WERI-Rb-1 (cell line): ENCODE measurements around the gene NSUN4.
"Not testable (repeated sequence)": the region's sequence is repeated elsewhere in the genome, so short reads cannot be mapped to it uniquely, and the experiment has no call there.

Source experiments
- DNase-seq: peaks from one replicate; pipeline ENCODE4 v3.0.0-alpha.2; 2020
- H3K27ac ChIP-seq: fragments of 250-450 bp; sonication (Bioruptor Pico); 2 replicates; pipeline ENCODE4 v1.5.1; 2020; ENCODE audit warnings: mild to moderate bottlenecking, moderate library complexity
- H3K27me3 ChIP-seq: fragments of 250-450 bp; sonication (Bioruptor Pico); 2 replicates; pipeline ENCODE4 v1.5.1; 2021; ENCODE audit warnings: mild to moderate bottlenecking, low read depth, moderate library complexity; ENCODE audit not compliant: insufficient read depth, severe bottlenecking
- H3K36me3 ChIP-seq: fragments of 250-450 bp; sonication (Bioruptor Pico); 2 replicates; pipeline ENCODE4 v1.5.1; 2020; ENCODE audit warnings: mild to moderate bottlenecking, moderate library complexity
- H3K4me3 ChIP-seq: 2 replicates; pipeline ENCODE4 v1.5.1; 2011; ENCODE audit warnings: low read depth, mild to moderate bottlenecking, control low read depth, low read length
- H3K9me3 ChIP-seq: fragments of 250-450 bp; sonication (Bioruptor Pico); 2 replicates; pipeline ENCODE4 v1.5.1; 2021; ENCODE audit warnings: mild to moderate bottlenecking, moderate library complexity; ENCODE audit not compliant: severe bottlenecking
- CTCF ChIP-seq: IDR thresholded peaks from 2 replicates; pipeline ENCODE4 v1.5.1; 2011; ENCODE audit warnings: low read depth, mild to moderate bottlenecking, control low read depth, inconsistent platforms, low read length

The NSUN4 gene

GRCh38 chr1:46364612-46365011, 24.0 kb downstream of the NSUN4 start:
- DNase-seq: no peak
- no peak for TF ChIP-seq CTCF
- H3K27ac ChIP-seq: no peak overlapping the region

GRCh38 chr1:46365796-46366195, 25.2 kb downstream of the NSUN4 start:
- H3K9me3 ChIP-seq, H3K4me3 ChIP-seq, H3K27ac ChIP-seq, H3K27me3 ChIP-seq, H3K36me3 ChIP-seq: not testable (repeated sequence)
- DNase-seq: peak; percentile 41

More at GRCh38 chr1:46364612-46365011, 24.0 kb downstream of the NSUN4 start:
- Histone ChIP-seq H3K9me3 (no peaks in the 10 kb centered on the region), H3K27me3 (no peaks in the 10 kb centered on the region), H3K36me3 (peaks cover 5% of the 10 kb centered on the region; the same call in 1 of the 2 replicates), H3K4me3 (no peak overlapping the region)

- H3K36me3 ChIP-seq: no peaks in the 10 kb centered on the region
- DNase-seq: no peak
- H3K4me3 ChIP-seq: no peak overlapping the region
- no peaks in the 10 kb centered on the region for H3K9me3 ChIP-seq
- no peak overlapping the region for H3K27ac ChIP-seq
- no peak for TF ChIP-seq CTCF
- no peaks in the 10 kb centered on the region for H3K27me3 ChIP-seq
Measured at GRCh38 chr1:46367072-46367471, 26.5 kb downstream of the NSUN4 start.

- DNase-seq, H3K4me3 ChIP-seq, H3K27me3 ChIP-seq, H3K9me3 ChIP-seq, H3K36me3 ChIP-seq, H3K27ac ChIP-seq: not testable (repeated sequence)
Measured at GRCh38 chr1:46367701-46368100, 27.1 kb downstream of the NSUN4 start.

GRCh38 chr1:46368791-46369190, 28.2 kb downstream of the NSUN4 start:
- H3K27ac ChIP-seq: peak overlapping the region; percentile 38
- no peak for TF ChIP-seq CTCF
- DNase-seq: peak; percentile 12
- H3K27me3 ChIP-seq: no peaks in the 10 kb centered on the region
- H3K36me3 ChIP-seq: no peaks in the 10 kb centered on the region
- no peak overlapping the region for H3K4me3 ChIP-seq
- no peaks in the 10 kb centered on the region for H3K9me3 ChIP-seq

GRCh38 chr1:46369542-46370213, 29.1 kb downstream of the NSUN4 start:
- Histone ChIP-seq H3K27ac (no peak overlapping the region), H3K27me3 (no peaks in the 10 kb centered on the region), H3K4me3 (no peak overlapping the region), H3K9me3 (no peaks in the 10 kb centered on the region), H3K36me3 (no peaks in the 10 kb centered on the region)
- DNase-seq: no peak
- no peak for TF ChIP-seq CTCF

- DNase-seq: no peak
- H3K27ac ChIP-seq: no peak overlapping the region
- no peak for TF ChIP-seq CTCF
Measured at GRCh38 chr1:46370214-46370633, 29.6 kb downstream of the NSUN4 start.

More at GRCh38 chr1:46370214-46370633, 29.6 kb downstream of the NSUN4 start:
- Histone ChIP-seq H3K9me3 (no peaks in the 10 kb centered on the region), H3K27me3 (no peaks in the 10 kb centered on the region), H3K4me3 (no peak overlapping the region), H3K36me3 (no peaks in the 10 kb centered on the region)
